Large intestine (tissue), 12 donors: ENCODE results near the gene ABLIM2. TPM values are rescaled to one million over a fixed set of nuclear protein-coding genes. Genes with fewer than 3 reads are reported as not detected.

Source experiments
- DNase-seq, 2 donors: peaks; one replicate each; pipeline versions ENCODE4 v3.0.0 to v3.0.0-alpha.2; 2013
- H3K27ac ChIP-seq: one replicate; pipeline ENCODE4 v1.5.1; 2013; ENCODE audit warnings: low read length
- H3K27me3 ChIP-seq: 2 replicates; pipeline ENCODE4 v1.6.1; 2013; ENCODE audit warnings: low read length; ENCODE audit not compliant: control insufficient read depth, insufficient read depth
- H3K36me3 ChIP-seq: 2 replicates; pipeline ENCODE4 v1.6.1; 2013; ENCODE audit warnings: low read length; ENCODE audit not compliant: control insufficient read depth, insufficient read depth
- H3K4me1 ChIP-seq: one replicate; pipeline ENCODE4 v1.6.1; 2013; ENCODE audit warnings: low read length; ENCODE audit not compliant: control insufficient read depth, insufficient read depth
- H3K4me3 ChIP-seq: one replicate; pipeline ENCODE4 v1.5.1; 2013; ENCODE audit warnings: low read length
- H3K9me3 ChIP-seq: one replicate; pipeline ENCODE4 v1.6.1; 2013; ENCODE audit warnings: mild to moderate bottlenecking, low read depth, low read length, moderate library complexity; ENCODE audit not compliant: control insufficient read depth
- WGBS: methylation state at CpG from one replicate; pipeline ENCODE4 v1.1.5; 2013; ENCODE audit warnings: low lambda C conversion rate; ENCODE audit not compliant: insufficient coverage; 5-methylcytosine and 5-hydroxymethylcytosine counted together
- long read RNA-seq, 11 donors: transcript quantifications; one replicate each; lab custom pipeline, GENCODE V29; 2026
- polyA plus RNA-seq: library from polyadenylated mRNA; unstranded; fragments of 120-200 nt; gene quantifications from one replicate; pipeline ENCODE4 v1.2.1, GENCODE V29; 2013

Gene ABLIM2
- 5.9 TPM for polyA plus RNA-seq
- long read RNA-seq, donor 1: 0 reads
- long read RNA-seq, donor 2, partial matches to known transcripts: 0 of 1 reads
- long read RNA-seq, donor 2, other reads (novel, unspliced or antisense): 0 of 1 reads
- long read RNA-seq, donor 3: 0 reads
- long read RNA-seq, donor 4: 0 reads
- long read RNA-seq, donor 5, partial matches to known transcripts: 0 of 2 reads
- long read RNA-seq, donor 5, other reads (novel, unspliced or antisense): 0 of 2 reads
- long read RNA-seq, donor 6, partial matches to known transcripts: 0 of 2 reads
- long read RNA-seq, donor 6, other reads (novel, unspliced or antisense): 0 of 2 reads
- long read RNA-seq, donor 7, partial matches to known transcripts: 6 of 6 reads
- long read RNA-seq, donor 7, other reads (novel, unspliced or antisense): 0 of 6 reads
- long read RNA-seq, donor 8: 0 reads
- long read RNA-seq, donor 9, partial matches to known transcripts: 0 of 2 reads
- long read RNA-seq, donor 9, other reads (novel, unspliced or antisense): 0 of 2 reads
- long read RNA-seq, donor 10: 0 reads
- long read RNA-seq, donor 11: 0 reads

- peaks cover 8% of the 10 kb centered on the region for H3K9me3 ChIP-seq
- peaks cover 41% of the 10 kb centered on the region for H3K27me3 ChIP-seq
- peak; percentile 97 to 98 for DNase-seq
- WGBS: no CpG with 5 or more reads among the region's 96 CpGs
- H3K4me1 ChIP-seq: peaks cover 4% of the 10 kb centered on the region
- peak within 1 kb of the TSS; percentile 76 for H3K4me3 ChIP-seq
- H3K27ac ChIP-seq: no peak within 1 kb of the TSS
- H3K36me3 ChIP-seq: no peaks in the 10 kb centered on the region
Observed at GRCh38 chr4:8158710-8159536, at the start of gene ABLIM2. ABLIM2 (minus strand) TSS chr4:8158813; CDS start chr4:8158689, 124 bp downstream.

- no CpG with 5 or more reads among the region's 6 CpGs for WGBS
- Histone ChIP-seq H3K4me1 (peaks cover 14% of the 10 kb centered on the region), H3K4me3 (no peak overlapping the region), H3K27me3 (no peaks in the 10 kb centered on the region), H3K27ac (no peak overlapping the region), H3K9me3 (no peaks in the 10 kb centered on the region), H3K36me3 (peaks cover 27% of the 10 kb centered on the region)
- DNase-seq: no peak
Observed at GRCh38 chr4:8207314-8207713, 48.7 kb upstream of the ABLIM2 start.

- WGBS: no CpG with 5 or more reads among the region's 26 CpGs
- H3K4me1 ChIP-seq: peaks cover 27% of the 10 kb centered on the region
- H3K9me3 ChIP-seq: no peaks in the 10 kb centered on the region
- DNase-seq: peak in 1 of 2 donors; percentile 49
- H3K36me3 ChIP-seq: peaks cover 27% of the 10 kb centered on the region
- no peaks in the 10 kb centered on the region for H3K27me3 ChIP-seq
- no peak overlapping the region for H3K27ac ChIP-seq
- H3K4me3 ChIP-seq: no peak overlapping the region
Observed at GRCh38 chr4:8205749-8206611, 47.4 kb upstream of the ABLIM2 start.

- no peak overlapping the region for H3K27ac ChIP-seq
- WGBS: no CpG with 5 or more reads among the region's 19 CpGs
- DNase-seq: no peak
- no peak overlapping the region for H3K4me3 ChIP-seq
- H3K27me3 ChIP-seq: no peaks in the 10 kb centered on the region
- peaks cover 27% of the 10 kb centered on the region for H3K36me3 ChIP-seq
- H3K4me1 ChIP-seq: peaks cover 33% of the 10 kb centered on the region
- no peaks in the 10 kb centered on the region for H3K9me3 ChIP-seq
Observed at GRCh38 chr4:8205241-8205707, 46.7 kb upstream of the ABLIM2 start.

GRCh38 chr4:8204576-8205227 lies 46.1 kb upstream of the ABLIM2 start:
- WGBS: no CpG with 5 or more reads among the region's 31 CpGs
- H3K27me3 ChIP-seq: no peaks in the 10 kb centered on the region
- DNase-seq: no peak
- no peak overlapping the region for H3K4me3 ChIP-seq
- no peak overlapping the region for H3K27ac ChIP-seq
- peaks cover 39% of the 10 kb centered on the region for H3K4me1 ChIP-seq
- H3K9me3 ChIP-seq: peaks cover 3% of the 10 kb centered on the region
- H3K36me3 ChIP-seq: peaks cover 21% of the 10 kb centered on the region

- Histone ChIP-seq H3K9me3 (peaks cover 3% of the 10 kb centered on the region), H3K4me3 (no peak overlapping the region), H3K27me3 (no peaks in the 10 kb centered on the region), H3K36me3 (peaks cover 13% of the 10 kb centered on the region), H3K27ac (no peak overlapping the region), H3K4me1 (peaks cover 44% of the 10 kb centered on the region)
- WGBS: no CpG with 5 or more reads among the region's 10 CpGs
- DNase-seq: no peak
Observed at GRCh38 chr4:8203817-8204216, 45.2 kb upstream of the ABLIM2 start.

GRCh38 chr4:8203052-8203401 lies 44.4 kb upstream of the ABLIM2 start:
- no peaks in the 10 kb centered on the region for H3K27me3 ChIP-seq
- no peak overlapping the region for H3K27ac ChIP-seq
- DNase-seq: no peak
- H3K4me3 ChIP-seq: no peak overlapping the region
- peaks cover 10% of the 10 kb centered on the region for H3K36me3 ChIP-seq
- H3K9me3 ChIP-seq: peaks cover 3% of the 10 kb centered on the region
- no CpG with 5 or more reads among the region's 7 CpGs for WGBS
- peaks cover 51% of the 10 kb centered on the region for H3K4me1 ChIP-seq

GRCh38 chr4:8202108-8203051 lies 43.8 kb upstream of the ABLIM2 start:
- no peaks in the 10 kb centered on the region for H3K27me3 ChIP-seq
- peak; percentile 61 to 78 for DNase-seq
- peak overlapping the region; percentile 5 for H3K27ac ChIP-seq
- no peak overlapping the region for H3K4me3 ChIP-seq
- H3K9me3 ChIP-seq: peaks cover 3% of the 10 kb centered on the region
- peaks cover 51% of the 10 kb centered on the region for H3K4me1 ChIP-seq
- peaks cover 5% of the 10 kb centered on the region for H3K36me3 ChIP-seq
- no CpG with 5 or more reads among the region's 21 CpGs for WGBS

- H3K4me1 ChIP-seq: peaks cover 51% of the 10 kb centered on the region
- H3K9me3 ChIP-seq: peaks cover 3% of the 10 kb centered on the region
- H3K4me3 ChIP-seq: peak overlapping the region; percentile 55
- no CpG with 5 or more reads among the region's 9 CpGs for WGBS
- H3K36me3 ChIP-seq: peaks cover 5% of the 10 kb centered on the region
- H3K27me3 ChIP-seq: no peaks in the 10 kb centered on the region
- peak overlapping the region; percentile 93 for H3K27ac ChIP-seq
- peak in 1 of 2 donors; percentile 57 for DNase-seq
Observed at GRCh38 chr4:8201321-8201781, 42.7 kb upstream of the ABLIM2 start.
